B cell (primary cell): ENCODE results near the gene PRSS33. TPM values are rescaled to one million over a fixed set of nuclear protein-coding genes. Genes with fewer than 3 reads are reported as not detected.

Experiments
- ATAC-seq: fragments of 200-7000 bp; cut with Tn5 transposase; one replicate; pipeline ENCODE4 v1.10.0; 2021; ENCODE audit warnings: low read depth, mild to moderate bottlenecking, moderate number of reproducible peaks, moderate library complexity
- CTCF ChIA-PET: fragments of 350-600 bp; sonication (Branson Sonifier 250); formaldehyde crosslinking; loops from one replicate; lab custom pipeline; 2021; ENCODE audit warnings: antibody characterized with exemption, inconsistent platforms; lab: Charles Lee
- POLR2A ChIA-PET: fragments of 350-600 bp; sonication (Branson Sonifier 250); formaldehyde crosslinking; loops from one replicate; lab custom pipeline; 2021; ENCODE audit warnings: antibody characterized with exemption; lab: Charles Lee
- DNase-seq: peaks from one replicate; pipeline ENCODE4 v3.0.0; 2013
- H2AFZ ChIP-seq: 2 replicates; pipeline ENCODE4 v1.6.1; 2012; ENCODE audit warnings: mild to moderate bottlenecking, low read depth, low read length; ENCODE audit not compliant: insufficient read depth, poor library complexity, severe bottlenecking
- H3K27ac ChIP-seq, 2 donors: 1 replicate in 1 of 2; 2 replicates in 1 of 2; pipeline ENCODE4 v1.5.1; 2012 to 2013; ENCODE audit warnings: low read length in 2 of 2, mild to moderate bottlenecking in 2 of 2, moderate library complexity in 1 of 2
- H3K27me3 ChIP-seq, 4 experiments: fragments of 200-600 bp in 1 of 4; sonication (generic) in 1 of 4; replicated peaks in 1 of 4; 1 replicate in 2 of 4; 2 replicates in 2 of 4; pipeline versions ENCODE4 v1.6.1 to v1.7.0; 2013 to 2016; ENCODE audit warnings: low read length in 3 of 4, mild to moderate bottlenecking in 2 of 4, mixed read lengths in 1 of 4, moderate library complexity in 1 of 4; ENCODE audit not compliant: insufficient read depth in 4 of 4, control insufficient read depth in 3 of 4; ENCODE audit errors: control extremely low read depth in 1 of 4
- H3K36me3 ChIP-seq, 2 experiments: replicated peaks in 1 of 2; 1 replicate in 1 of 2; 2 replicates in 1 of 2; pipeline versions ENCODE4 v1.6.1 to v1.7.1; 2013; ENCODE audit warnings: low read length in 1 of 2; ENCODE audit not compliant: insufficient read depth in 2 of 2, control insufficient read depth in 1 of 2; ENCODE audit errors: control extremely low read depth in 1 of 2, extremely low read depth in 1 of 2
- H3K4me1 ChIP-seq, 2 donors: fragments of 200-600 bp in 1 of 2; sonication (generic) in 1 of 2; 1 replicate in 1 of 2; 2 replicates in 1 of 2; pipeline versions ENCODE4 v1.5.1 to v1.6.1; 2013 to 2017; ENCODE audit warnings: low read length in 2 of 2; ENCODE audit not compliant: control insufficient read depth in 2 of 2, insufficient read depth in 2 of 2
- H3K4me2 ChIP-seq: replicated peaks from 2 replicates; pipeline ENCODE3; 2012; ENCODE audit warnings: mild to moderate bottlenecking, low read depth, low read length; ENCODE audit not compliant: poor library complexity, severe bottlenecking
- H3K4me3 ChIP-seq, 5 experiments: fragments of 200-600 bp in 1 of 5; sonication (generic) in 1 of 5; 1 replicate in 3 of 5; 2 replicates in 2 of 5; pipeline versions ENCODE4 v1.5.1 to v1.7.0; 2011 to 2016; ENCODE audit warnings: low read length in 4 of 5, mild to moderate bottlenecking in 4 of 5, low read depth in 2 of 5, control low read depth in 1 of 5, moderate library complexity in 1 of 5; ENCODE audit not compliant: insufficient read depth in 1 of 5; ENCODE audit errors: control extremely low read depth in 1 of 5, extremely low read depth in 1 of 5
- H3K79me2 ChIP-seq: fragments of 200-600 bp; sonication (generic); one replicate; pipeline ENCODE4 v1.6.0; 2016; ENCODE audit warnings: low read length; ENCODE audit not compliant: control insufficient read depth, insufficient read depth
- H3K9ac ChIP-seq: fragments of 200-600 bp; sonication (generic); 2 replicates; pipeline ENCODE4 v1.6.1; 2017; ENCODE audit warnings: mild to moderate bottlenecking, low read length, moderate library complexity
- H3K9me3 ChIP-seq, 3 donors: one replicate each; pipeline versions ENCODE4 v1.6.1 to v1.7.1; 2013; ENCODE audit warnings: low read length in 2 of 3; ENCODE audit not compliant: control insufficient read depth in 2 of 3, insufficient read depth in 1 of 3; ENCODE audit errors: control extremely low read depth in 1 of 3
- H4K20me1 ChIP-seq: 2 replicates; pipeline ENCODE4 v1.6.0; 2012; ENCODE audit warnings: mild to moderate bottlenecking, low read length; ENCODE audit not compliant: insufficient read depth, control insufficient read depth, poor library complexity, severe bottlenecking
- H3K27ac Mint-ChIP-seq: one replicate; pipeline ENCODE4 v1.8.0; 2021; ENCODE audit warnings: mixed read lengths
- H3K27me3 Mint-ChIP-seq: one replicate; pipeline ENCODE4 v1.8.0; 2021; ENCODE audit warnings: mixed read lengths
- H3K4me1 Mint-ChIP-seq: one replicate; pipeline ENCODE4 v1.8.0; 2021; ENCODE audit warnings: mixed read lengths
- H3K4me3 Mint-ChIP-seq: one replicate; pipeline ENCODE4 v1.8.0; 2021; ENCODE audit warnings: mixed read lengths
- H3K9me3 Mint-ChIP-seq: one replicate; pipeline ENCODE4 v1.8.0; 2022; ENCODE audit warnings: mixed read lengths; ENCODE audit not compliant: insufficient read depth
- CTCF ChIP-seq: fragments of 200-600 bp; IDR thresholded peaks from one replicate; pipeline ENCODE4 v1.8.0; 2022; ENCODE audit warnings: antibody characterized with exemption, mild to moderate bottlenecking
- EZH2 ChIP-seq: IDR thresholded peaks from 2 replicates; pipeline ENCODE4 v1.6.1; 2012; ENCODE audit warnings: borderline replicate concordance, low read depth, mild to moderate bottlenecking, moderate library complexity, low read length; ENCODE audit not compliant: insufficient read depth, poor library complexity, severe bottlenecking
- WGBS: methylation state at CpG from one replicate; pipeline ENCODE4 v1.1.5; 2013; ENCODE audit warnings: missing lambda C conversion rate; ENCODE audit not compliant: insufficient coverage; 5-methylcytosine and 5-hydroxymethylcytosine counted together
- intact Hi-C: fragments of 100-400 bp; cut with micrococcal nuclease; formaldehyde crosslinking; loops from one replicate; pipeline ENCODE4 v1.10.0; 2022
- polyA plus RNA-seq: library from polyadenylated mRNA; depleted of rRNA; stranded (reverse); fragments of >200 nt; gene quantifications from 2 replicates; pipeline ENCODE4 v1.2.3, GENCODE V29; 2012
- total RNA-seq, 2 donors: library from RNA; stranded (reverse); fragments of 120-200 nt in 1 of 2; gene quantifications; 1 replicate in 1 of 2; 2 replicates in 1 of 2; pipeline versions ENCODE4 v1.2.3 to v1.2.4, GENCODE V29; 2013 to 2022

Gene PRSS33
- total and polyA plus RNA-seq, 2 donors (not counting 1 experiment from before 2014, with no cell fraction given) = not detected

GRCh38 chr16:2777231-2777902, 10.0 kb downstream of the PRSS33 start, which contains the start of gene ELOB:
Gene ELOB, minus strand, starts transcription at chr16:2777280. Its CDS starts 41 bp downstream, at chr16:2777239.
- Histone ChIP-seq H3K4me1 (peaks cover 17 to 29% of the 10 kb centered on the region in 2 donors), H3K4me3 (peak within 1 kb of the TSS; percentile 53 to 97 (median 93)), H3K27me3 (no peaks in the 10 kb centered on the region), H3K9ac (peak within 1 kb of the TSS; percentile 100), H3K79me2 (peaks cover 39% of the 10 kb centered on the region), H4K20me1 (peaks cover 19% of the 10 kb centered on the region), H2AFZ (peak within 1 kb of the TSS; percentile 98), H3K4me2 (peak within 1 kb of the TSS; percentile 95), H3K9me3 (no peaks in the 10 kb centered on the region), H3K36me3 (peaks cover 0 to 18% of the 10 kb centered on the region in 2 experiments), H3K27ac (peak within 1 kb of the TSS; percentile 98 to 99)
- Mint-ChIP-seq H3K4me1 (peaks cover 27% of the 10 kb centered on the region), H3K4me3 (peak within 1 kb of the TSS; percentile 96), H3K27ac (peak within 1 kb of the TSS; percentile 98), H3K27me3 (no peaks in the 10 kb centered on the region), H3K9me3 (no peaks in the 10 kb centered on the region)
- POLR2A ChIA-PET = interaction anchor here (0.9 to 3.9 kb wide), 5 partner anchors 25 to 106 kb away, joined by 3 to 31 read pairs (median 8); partner anchors contain the start of genes FLYWCH2, KCTD5 and SRRM2
- no peak for TF ChIP-seq EZH2
- no peak for TF ChIP-seq CTCF
- CTCF ChIA-PET = no interaction called here
- DNase-seq (peak; percentile 92), ATAC-seq (peak; percentile 95)
- under 1% methylated on average over 70 of the region's 70 CpGs for WGBS
- intact Hi-C loops = loop anchor here (1.0 to 10.0 kb wide), 6 partner anchors 25 to 785 kb away; partner anchors contain the start of genes KCTD5, PKMYT1, PRSS27 and SRRM2
